ENCODE measurements around the gene MRPL58.
"Not testable (repeated sequence)": the region's sequence is repeated elsewhere in the genome, so short reads cannot be mapped to it uniquely, and the experiment has no call there.

Gene MRPL58

DNA sequence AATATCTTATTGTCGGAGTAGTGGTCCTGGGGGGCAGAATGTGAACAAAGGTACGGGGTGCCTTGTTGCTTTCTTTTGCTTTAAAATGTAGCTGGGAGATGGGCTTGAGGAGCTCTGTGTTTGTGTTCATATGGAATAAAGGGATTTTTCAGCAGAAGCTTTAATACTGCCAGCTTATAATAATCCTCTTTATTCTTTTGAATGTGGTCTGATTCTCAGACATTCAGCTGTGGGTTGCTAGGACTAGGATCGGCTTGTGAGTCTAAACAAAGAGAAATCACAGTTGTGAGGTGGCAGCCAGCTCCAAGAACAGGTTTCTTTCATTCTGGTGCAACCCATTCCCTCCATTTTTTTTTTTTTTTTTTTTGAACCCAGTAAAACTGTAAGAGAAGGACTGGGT lies 7.2 kb downstream of the MRPL58 start:
- no peak for DNase-seq

DNA sequence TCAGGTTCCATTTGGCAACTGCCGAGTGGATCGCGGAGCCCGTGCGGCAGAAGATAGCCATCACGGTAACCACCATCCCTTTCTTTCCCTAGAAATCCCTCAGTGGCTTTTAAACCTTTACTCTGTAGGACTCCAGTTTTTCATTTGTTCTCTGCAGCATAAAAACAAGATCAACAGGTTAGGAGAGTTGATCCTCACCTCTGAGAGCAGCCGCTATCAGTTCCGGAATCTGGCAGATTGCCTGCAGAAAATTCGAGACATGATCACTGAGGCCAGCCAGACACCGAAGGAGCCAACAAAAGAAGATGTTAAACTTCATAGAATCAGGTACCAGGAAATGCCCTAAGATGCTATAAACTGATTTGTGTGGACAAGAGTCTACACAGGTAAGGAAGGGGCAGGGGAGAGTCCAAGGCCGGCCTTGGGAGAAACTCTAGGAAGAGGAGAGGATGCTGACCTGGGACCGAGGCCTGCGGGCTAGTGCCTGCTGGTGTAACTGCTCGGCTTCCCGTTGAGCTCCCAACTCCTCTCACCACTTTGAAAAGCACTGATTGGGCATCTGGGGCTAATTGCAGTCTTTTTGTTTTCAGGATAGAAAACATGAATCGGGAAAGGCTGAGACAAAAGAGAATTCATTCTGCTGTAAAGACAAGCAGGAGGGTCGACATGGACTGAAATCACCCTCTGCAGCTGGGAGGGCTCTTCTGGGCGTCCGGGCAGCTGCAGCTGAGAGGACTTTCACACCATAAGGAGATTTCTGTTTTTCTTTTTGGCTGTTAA lies 8.1 kb downstream of the MRPL58 start:
- no peak for DNase-seq

DNA sequence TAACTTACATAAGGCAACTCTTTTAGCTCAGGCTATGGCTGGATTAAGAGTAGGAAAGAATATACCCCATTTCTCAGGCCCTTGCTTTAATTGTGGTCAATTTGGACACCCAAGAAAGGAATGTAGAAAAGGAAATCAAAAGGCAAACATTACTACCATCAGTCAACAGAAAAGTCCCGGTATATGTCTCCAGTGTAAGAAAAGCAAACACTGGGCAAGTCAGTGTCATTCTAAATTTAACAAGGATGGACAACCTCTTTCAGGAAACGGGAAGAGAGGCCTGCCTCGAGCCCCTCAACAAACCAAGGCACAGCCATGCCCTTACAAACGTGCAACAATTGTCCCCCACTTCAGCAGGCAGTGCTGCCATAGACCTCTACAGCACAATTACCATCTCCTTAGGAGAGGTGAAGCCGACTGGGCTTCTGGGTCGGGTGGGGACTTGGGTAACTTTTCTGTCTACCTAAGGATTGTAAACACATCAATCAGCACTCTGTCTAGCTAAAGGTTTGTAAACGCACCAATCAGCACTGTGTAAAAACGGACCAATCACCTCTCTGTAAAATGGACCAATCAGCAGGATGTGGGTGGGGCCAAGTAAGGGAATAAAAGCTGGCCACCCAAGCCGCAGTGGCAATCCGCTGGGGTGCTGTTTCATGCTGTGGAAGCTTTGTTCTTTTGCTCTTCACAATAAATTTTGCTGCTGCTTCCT lies 12.4 kb downstream of the MRPL58 start:
- peak; percentile 39 for DNase-seq

DNA sequence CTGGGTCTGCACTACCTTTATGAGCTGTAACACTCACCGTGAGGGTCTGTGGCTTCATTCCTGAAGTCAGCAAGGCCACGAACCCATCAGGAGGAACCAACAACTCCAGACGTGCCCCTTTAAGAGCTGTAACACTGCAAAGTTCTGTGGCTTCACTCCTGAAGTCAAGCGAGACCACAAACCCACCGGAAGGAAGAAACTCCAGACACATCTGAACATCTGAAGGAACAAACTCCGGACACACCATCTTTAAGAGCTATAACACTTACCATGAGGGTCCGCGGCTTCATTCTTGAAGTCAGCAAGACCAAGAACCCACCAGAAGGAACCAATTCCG lies 12.9 kb downstream of the MRPL58 start:
- DNase-seq: not testable (repeated sequence)

DNA sequence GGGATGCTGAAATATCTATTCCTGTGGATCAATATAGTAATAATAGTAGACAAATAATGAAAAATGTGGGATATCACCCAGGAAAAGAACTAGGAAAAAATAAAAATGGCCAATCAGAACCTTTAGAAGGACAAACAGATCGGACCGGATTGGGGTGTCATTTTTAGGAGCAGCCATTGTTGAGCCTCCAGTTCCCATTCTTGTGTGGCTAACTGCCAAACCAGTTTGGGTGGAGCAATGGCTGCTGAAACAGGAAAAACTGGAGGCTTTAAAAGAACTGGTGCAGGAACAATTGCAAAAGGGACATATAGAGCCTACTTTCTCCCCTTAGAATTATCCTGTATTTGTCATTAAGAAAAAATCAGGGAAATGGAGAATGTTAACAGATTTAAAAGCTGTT lies 14.2 kb downstream of the MRPL58 start:
- not testable (repeated sequence) for DNase-seq

DNA sequence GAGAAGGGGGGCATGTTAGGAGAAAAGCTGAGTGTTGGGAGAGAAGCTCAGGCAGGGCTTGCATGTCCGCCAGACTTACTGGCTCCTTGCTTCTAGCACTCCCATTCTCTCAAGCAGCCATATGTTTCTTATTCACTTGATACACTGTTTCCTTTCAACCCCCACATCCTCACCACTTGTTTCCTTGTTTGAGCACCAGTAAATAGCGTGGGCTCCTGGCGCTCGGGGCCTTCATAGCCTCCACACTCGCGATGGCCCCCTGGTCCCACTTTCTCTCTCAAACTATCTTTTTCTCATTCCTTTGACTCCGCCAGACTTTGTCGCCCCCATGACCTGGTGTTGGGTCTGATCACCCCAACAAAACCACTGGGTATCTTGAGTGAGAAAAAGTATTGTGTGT lies 17.7 kb downstream of the MRPL58 start:
- DNase-seq: no peak

DNA sequence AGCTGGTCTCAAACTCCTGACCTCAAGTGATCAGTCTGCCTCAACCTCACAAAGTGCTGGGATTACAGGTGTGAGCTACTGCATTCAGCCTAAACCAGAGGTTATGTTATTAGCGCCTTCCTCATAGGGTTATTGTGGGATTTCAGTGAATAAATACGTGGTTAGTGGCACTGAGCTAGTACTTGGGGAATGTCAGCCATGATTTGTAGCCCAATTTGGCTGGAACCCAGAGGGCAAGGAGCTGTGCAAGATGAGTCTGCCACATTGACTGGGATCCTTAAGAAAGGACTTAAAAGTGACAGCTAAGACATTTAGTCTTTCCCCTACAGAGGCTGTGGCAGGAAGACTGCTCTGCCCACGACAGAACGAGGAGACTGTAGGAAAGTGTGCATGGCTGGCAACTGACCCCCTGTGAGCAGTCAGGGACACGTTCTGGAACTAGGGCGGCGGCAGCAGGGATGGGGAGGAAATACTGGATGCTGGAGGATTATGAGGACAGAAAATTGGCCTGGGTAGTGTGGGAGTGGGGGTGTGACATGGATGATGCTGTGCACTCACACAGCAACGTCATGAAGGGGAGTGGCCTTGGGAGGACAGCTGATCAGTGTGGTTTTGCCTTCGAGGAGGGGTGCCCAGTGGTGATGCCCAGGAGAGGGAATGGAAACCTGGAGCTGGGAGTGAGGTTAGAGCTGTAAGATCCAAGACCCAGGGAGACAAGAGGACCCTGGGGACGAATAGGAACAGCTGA lies 19.7 kb downstream of the MRPL58 start:
- peak; percentile 59 for DNase-seq

DNA sequence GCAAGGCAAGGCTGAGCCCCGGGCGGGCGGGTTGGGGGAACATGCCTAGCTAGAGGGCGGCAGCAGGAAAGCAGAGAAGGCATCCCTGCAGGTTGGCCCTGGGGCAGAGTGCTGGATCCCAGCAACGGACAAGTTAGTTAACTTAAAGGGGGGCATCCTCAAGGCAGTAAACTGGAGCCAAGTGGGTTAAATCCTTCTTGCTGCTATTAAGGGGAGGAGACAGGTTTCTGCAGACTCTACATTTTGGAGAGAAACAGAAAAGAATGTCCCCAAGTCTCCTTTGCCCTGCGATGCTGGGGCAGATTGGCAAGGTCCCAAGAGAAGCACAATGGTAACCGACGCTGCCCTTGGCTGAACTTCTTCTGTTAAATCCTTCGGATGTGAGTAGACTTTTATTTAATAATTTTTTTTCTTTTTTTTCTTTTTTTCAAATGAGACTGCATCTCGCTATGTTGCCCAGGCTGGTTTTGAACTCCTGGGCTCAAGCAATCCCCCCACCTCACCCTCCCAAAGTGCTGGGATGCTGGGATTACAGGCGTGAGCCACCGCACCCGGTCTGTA lies 20.3 kb downstream of the MRPL58 start:
- DNase-seq: no peak

DNA sequence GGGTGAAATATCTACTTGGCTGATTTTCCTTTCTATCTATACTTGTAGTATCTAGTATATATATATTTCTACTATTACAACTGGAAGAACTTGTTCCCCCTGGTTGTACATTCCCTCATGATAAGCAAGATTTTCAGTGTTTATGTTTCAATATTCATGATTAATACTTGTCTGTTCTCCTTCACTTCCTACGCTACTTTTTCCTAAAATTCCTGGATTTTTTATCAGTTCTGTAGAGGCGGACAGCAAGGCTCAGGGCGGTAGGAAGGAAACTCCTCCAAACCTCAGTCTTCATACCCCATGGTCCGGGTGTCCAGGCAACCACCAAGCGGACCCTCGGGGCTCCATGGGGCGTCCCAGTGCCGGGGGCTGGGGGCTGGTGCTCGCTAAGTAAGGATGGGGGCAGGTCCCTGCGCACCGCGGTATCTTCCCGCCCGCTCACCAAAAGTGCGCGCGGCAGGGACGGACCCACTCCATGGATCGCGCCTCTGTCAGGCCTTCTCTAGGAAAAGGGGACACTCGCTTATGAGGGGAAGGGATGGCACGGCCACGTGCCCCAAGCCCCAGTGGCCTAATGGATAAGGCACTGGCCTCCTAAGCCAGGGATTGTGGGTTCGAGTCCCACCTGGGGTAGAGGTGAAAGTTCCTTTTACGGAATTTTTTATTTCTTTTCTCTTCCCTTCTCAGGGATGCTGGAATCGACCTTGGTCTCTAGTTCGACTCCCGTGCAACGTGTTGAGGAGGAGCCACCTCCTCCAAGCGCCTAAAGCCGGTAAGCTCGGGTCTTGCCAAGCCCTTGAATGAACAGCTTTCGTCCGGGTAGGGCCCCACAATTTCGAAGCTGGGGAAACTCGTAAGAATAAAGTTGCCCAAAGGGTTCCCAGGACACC lies 21.1 kb downstream of the MRPL58 start:
- peak; percentile 96 for DNase-seq

DNA sequence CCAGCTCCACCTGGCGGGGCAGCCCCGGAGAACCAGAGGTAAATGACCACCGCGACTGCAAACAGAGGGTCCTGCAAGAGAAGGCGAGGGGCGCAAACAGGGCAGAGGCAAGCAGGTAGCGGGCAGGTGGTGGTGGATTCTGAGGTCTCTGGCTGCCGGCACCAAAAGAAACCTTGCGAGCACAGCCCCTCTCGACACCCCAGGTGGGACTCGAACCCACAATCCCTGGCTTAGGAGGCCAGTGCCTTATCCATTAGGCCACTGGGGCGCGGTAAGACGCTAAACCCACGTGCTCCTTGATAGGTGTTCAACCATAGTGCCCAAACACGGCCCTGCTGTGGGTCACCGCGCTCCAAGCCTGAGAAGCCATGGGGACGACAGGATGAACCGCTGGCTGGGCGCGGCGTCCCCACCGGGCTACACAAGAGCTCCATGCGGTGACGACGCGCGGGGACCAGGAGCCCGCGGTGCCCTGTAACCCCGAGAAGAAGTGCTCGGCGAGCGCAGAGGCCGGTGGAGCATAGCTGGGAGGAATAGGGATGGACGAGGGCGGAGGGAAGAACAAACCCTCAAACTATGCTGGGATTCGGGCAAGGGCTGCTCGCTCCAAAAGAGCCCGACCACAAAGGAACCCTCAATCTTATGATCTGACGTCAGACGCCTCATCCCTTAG lies 21.9 kb downstream of the MRPL58 start:
- peak; percentile 97 for DNase-seq

DNA sequence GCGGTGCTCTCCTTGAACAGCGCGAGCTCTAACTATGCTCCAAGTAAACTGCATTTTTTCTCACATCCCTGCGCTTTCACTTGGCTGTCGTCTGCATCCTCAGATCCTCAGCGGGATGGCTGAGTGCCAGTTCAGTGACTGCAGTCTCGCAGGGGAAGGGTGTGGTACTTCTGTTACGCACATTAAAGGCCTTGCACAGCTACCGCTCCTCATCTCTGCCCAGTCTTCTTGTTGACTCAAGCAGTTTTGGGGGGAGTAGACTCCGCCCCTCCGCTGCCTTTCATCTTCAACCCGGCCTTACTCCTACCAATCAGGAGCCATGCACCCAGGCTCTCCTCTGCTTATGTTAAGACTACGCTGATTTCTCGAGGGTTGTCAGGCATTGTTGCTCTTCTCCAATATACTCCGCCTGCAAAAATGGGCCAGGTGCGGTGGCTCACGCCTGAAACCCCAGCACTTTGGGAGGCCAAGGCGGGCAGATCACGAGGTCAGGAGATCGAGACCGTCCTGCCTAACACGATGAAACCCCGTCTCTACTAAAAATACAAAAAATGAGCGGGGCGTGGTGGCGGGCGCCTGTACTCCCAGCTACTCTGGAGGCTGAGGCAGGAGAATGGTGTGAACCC lies 24.3 kb downstream of the MRPL58 start:
- peak; percentile 74 for DNase-seq

DNA sequence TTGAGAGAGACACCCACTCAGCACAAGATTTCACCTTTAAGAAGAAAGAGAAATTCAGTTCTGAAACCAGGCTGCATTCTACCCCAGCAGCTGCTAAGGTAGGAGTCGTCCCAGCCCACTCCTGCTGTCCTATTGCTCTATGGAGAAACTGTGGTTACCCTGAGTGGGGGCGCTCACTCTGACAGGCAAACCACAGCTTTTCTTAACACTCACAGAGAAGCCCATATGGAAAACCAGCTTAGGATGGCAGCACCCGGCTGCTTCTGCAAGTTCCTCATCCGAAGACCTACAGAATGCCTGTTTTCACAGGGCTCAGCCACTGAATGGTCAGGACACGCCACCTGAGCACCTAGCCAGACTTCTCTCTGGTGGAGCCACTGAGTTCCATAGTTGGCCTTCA lies 26.8 kb downstream of the MRPL58 start:
- no peak for DNase-seq

DNA sequence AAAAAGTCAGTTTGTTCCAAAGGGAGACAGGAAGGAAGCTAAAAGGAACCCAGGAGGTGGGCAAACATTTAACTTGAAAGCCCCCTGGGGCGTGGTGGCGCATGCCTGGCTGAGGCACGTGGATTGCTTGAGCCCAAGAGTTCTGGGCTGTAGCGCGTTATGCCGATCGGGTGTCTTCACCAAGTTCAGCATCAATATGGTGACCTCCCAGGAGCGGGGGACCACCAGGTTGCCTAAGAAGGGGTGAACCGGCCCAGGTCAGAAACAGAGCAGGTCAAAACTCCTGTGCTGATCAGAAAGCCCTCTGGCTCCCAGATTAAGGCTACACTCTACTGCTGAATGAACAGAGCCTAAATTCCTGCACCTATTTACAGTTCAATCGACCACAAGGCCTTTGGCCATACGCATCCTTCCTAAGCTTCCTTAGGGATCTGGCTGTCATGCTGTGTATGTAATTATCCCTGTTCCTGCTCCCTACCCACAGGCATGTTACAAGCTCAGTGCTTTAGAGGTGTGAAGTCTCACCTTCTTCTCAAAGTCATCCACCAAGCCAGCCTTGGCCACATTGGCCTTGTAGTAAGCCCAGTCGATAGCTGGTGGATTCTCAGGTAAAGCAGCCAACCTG lies 29.3 kb downstream of the MRPL58 start:
- DNase-seq: no peak

DNA sequence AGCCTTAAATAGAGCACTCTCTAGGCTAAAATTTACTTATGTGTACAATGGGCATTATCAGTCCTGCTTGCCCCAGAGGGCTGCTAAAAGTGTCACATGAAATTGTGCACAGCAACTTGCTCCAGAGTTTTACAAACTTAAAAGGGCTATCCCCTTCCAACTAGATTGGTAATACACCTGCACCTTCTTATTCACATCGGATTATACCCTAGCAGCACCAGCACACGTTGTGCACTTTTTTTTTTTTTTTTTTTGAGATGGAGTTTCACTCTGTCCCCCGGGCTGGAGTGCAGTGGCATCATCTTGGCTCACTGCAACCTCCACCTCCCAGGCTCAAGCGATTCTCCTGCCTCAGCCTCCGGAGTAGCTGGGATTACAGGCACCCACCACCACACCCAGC lies 31.3 kb downstream of the MRPL58 start:
- not testable (repeated sequence) for DNase-seq

DNA sequence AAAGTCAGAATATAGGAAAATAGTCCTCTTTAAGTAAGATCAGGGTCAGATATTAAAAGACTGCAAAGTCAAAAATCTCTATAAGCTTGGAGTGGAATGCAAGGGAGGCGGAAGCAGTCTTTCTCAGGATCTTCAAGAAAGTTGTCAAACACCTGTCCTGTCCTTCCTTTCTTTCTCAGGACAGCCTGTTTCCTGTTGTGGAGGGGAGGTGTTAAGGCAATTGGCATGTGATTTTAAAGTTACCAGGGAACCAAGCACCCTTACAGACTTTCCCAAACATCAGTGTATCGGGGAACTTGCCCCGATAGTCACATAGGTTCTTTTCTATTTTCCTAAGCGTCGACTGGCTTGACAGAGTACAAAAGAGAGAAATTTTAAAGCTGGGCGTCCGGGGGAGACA lies 32.2 kb downstream of the MRPL58 start:
- DNase-seq: no peak

DNA sequence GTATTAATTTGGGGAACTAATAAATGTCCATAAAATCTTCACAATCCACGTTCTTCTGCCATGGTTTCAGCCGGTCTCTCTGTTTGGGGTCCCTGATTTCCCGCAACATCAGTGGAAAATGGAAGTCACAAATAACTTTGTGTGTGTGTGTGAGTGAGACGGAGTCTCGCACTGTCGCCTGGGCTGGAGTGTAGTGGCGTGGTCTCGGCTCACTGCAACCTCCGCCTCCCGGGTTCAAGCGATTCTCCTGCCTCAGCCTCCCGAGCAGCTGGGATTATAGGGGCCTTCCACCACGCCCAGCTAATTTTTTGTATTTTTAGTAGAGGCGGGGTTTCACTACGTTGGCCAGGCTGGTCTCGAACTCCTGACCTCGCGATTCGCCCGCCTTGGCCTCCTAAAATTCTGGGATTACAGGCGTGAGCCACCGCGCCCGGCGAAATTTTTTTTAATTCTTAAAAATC lies 33.5 kb downstream of the MRPL58 start:
- DNase-seq: peak; percentile 64

DNA sequence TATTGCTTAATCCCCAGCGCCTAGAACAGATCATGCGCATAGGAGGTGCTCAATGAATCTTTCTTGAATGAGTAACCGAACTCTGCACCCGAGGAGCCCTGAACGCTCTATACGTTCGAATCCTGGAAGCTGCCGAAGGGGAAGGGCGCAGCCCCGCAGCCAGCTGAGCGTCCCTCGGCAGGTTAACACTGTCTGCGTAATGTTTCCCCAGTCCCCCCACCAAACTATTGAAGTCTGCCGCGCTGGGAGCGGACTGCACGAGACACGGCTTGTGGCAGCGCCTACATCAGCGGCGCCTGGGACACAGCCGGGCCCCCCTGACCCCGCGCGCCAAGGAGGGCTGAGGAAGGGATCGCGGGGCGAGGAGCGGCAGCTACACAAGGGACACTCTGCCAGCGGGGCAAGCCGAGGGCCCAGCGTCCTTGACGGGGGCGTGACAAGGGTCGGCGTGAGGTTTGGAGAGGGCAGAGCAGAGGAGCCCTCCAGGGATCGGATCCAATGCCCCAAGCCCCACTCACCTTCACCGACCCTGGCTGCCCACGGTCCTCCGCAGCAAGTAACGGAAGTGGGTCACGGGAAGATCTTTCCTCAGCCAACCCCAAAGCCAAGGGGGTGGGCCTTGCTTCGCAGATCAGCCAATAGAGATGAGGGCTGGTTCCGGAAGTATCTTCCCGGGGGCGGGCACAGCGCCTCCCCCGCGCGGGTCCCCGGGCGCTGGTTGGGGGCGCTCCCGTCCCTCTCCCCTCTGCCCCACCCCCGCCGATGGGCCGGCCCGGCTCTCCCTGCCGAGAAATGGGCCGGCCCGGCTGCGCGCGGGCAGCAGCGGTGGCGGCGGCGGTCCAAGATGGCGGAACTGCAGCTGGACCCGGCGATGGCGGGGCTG lies 34.2 kb downstream of the MRPL58 start, which contains the start of the genes ATP5PD and KCTD2:
TSS of gene ATP5PD (minus strand) at position 563 of the 883 bp plus-strand sequence. CDS start 4,319 bp downstream, outside the sequence.
TSS of gene KCTD2 (plus strand) at position 819 of the 883 bp plus-strand sequence. CDS start at position 845, 26 bp downstream.
- DNase-seq: peak; percentile 99

DNA sequence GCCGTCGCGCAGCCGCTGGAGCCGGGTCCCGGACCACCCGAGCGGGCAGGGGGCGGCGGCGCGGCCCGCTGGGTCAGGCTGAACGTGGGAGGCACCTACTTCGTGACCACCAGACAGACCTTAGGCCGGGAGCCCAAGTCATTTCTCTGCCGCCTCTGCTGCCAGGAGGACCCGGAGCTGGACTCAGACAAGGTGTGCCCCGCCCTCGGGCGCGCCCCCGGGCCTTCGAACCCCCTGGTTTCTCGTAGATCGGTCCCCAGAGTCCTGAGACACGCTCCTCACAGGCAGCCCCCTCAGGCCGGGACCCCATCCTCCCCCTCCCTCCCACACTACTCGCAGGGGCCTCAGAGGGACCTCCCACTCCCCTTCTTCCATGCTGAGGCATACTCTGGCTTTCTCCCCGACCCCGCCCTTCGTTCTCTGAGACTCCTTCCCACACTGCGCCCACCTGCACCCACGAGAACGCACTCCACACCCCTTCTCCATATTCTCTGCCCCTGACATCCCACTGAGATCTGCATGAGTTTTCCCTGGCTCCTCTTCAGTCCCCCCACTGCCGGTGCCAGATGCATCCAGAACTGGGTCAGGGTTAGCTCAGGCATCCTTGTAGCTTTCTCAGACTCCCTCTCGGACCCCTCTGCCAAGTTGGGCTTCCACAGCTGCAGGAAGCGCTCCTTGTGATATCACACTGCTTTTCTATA lies 35.1 kb downstream of the MRPL58 start:
- peak; percentile 22 for DNase-seq

All from activated CD4-positive, alpha-beta T cell treated with anti-CD3 and anti-CD28 coated beads, Interleukin-10, Interleukin-2, amounts not matched to agents 100 ng/mL and 50 ng/mL, durations not matched to agents 16 hours and 8 hours (primary cell).